ENCODE data around the gene CPXM1. TPM values are rescaled to one million over a fixed set of nuclear protein-coding genes. Genes with fewer than 3 reads are reported as not detected.

CPXM1 gene
- polyA plus RNA-seq, 1 donor (not counting 4 experiments of a cell fraction or from before 2014, with no cell fraction given) = not detected

- Histone ChIP-seq H4K20me1 (ENCODE audit: control insufficient read depth, extremely low read depth, insufficient read depth, low read length) (no peaks in the 10 kb centered on the region), H2AFZ (ENCODE audit: control insufficient read depth, low read length) (no peak overlapping the region), H3K27ac (ENCODE audit: control insufficient read depth, insufficient read depth, low read length) (no peak overlapping the region), H3K9me1 (ENCODE audit: control insufficient read depth, extremely low read depth, insufficient read depth, low read length) (no peaks in the 10 kb centered on the region), H3K79me2 (ENCODE audit: control insufficient read depth, insufficient read depth, low read length) (no peaks in the 10 kb centered on the region), H3K4me2 (ENCODE audit: control insufficient read depth, extremely low read depth, insufficient read depth, low read depth, low read length) (no peak overlapping the region), H3K9ac (ENCODE audit: control insufficient read depth, extremely low read depth, insufficient read depth, low read length) (no peak overlapping the region), H3K9me3 (ENCODE audit: control insufficient read depth, low read depth, low read length) (no peaks in the 10 kb centered on the region), H3K27me3 (ENCODE audit: control insufficient read depth, extremely low read depth, insufficient read depth, low read length) (peaks cover 55% of the 10 kb centered on the region), H3K4me3 (ENCODE audit: control insufficient read depth in 2 of 3, extremely low read depth in 1 of 3, insufficient read depth in 2 of 3, low read depth in 1 of 3, low read length in 3 of 3) (no peak overlapping the region), H3K4me1 (ENCODE audit: control insufficient read depth, extremely low read depth, insufficient read depth, low read length) (no peaks in the 10 kb centered on the region), H3K36me3 (ENCODE audit: control insufficient read depth in 2 of 2, extremely low read depth in 1 of 2, insufficient read depth in 2 of 2, low read length in 2 of 2) (no peaks in the 10 kb centered on the region)
- dilution Hi-C loops (cut with MboI; ENCODE audit: extremely low pct_ligation_motif_present, low sequenced_read_pairs) = no loop called here
- DNase-seq (ENCODE audit: low read depth, low spot score) (no peak), FAIRE-seq (no peak)
- TF ChIP-seq EZH2 (IDR thresholded peaks at IDR 0.05; ENCODE audit: low read length) = no peak
- no peak for TF ChIP-seq CTCF (optimal IDR thresholded peaks at IDR 0.05 in 1 of 3, IDR thresholded peaks at IDR 0.05 in 1 of 3, conservative IDR thresholded peaks at IDR 0.05 in 1 of 3; ENCODE audit: extremely low read depth in 1 of 3, insufficient read depth in 2 of 3, low read length in 3 of 3)
These were observed 21.6 kb upstream of the CPXM1 start for GRCh38 chr20:2822073-2822472.

GRCh38 chr20:2820896-2821869, 20.8 kb upstream of the CPXM1 start:
- dilution Hi-C loops (cut with MboI; ENCODE audit: extremely low pct_ligation_motif_present, low sequenced_read_pairs) = no loop called here
- Histone ChIP-seq H3K79me2 (ENCODE audit: control insufficient read depth, insufficient read depth, low read length) (no peaks in the 10 kb centered on the region), H2AFZ (ENCODE audit: control insufficient read depth, low read length) (no peak overlapping the region), H4K20me1 (ENCODE audit: control insufficient read depth, extremely low read depth, insufficient read depth, low read length) (no peaks in the 10 kb centered on the region), H3K9me3 (ENCODE audit: control insufficient read depth, low read depth, low read length) (no peaks in the 10 kb centered on the region), H3K27ac (ENCODE audit: control insufficient read depth, insufficient read depth, low read length) (no peak overlapping the region), H3K4me2 (ENCODE audit: control insufficient read depth, extremely low read depth, insufficient read depth, low read depth, low read length) (no peak overlapping the region), H3K4me3 (ENCODE audit: control insufficient read depth in 2 of 3, extremely low read depth in 1 of 3, insufficient read depth in 2 of 3, low read depth in 1 of 3, low read length in 3 of 3) (no peak overlapping the region), H3K36me3 (ENCODE audit: control insufficient read depth in 2 of 2, extremely low read depth in 1 of 2, insufficient read depth in 2 of 2, low read length in 2 of 2) (no peaks in the 10 kb centered on the region), H3K9me1 (ENCODE audit: control insufficient read depth, extremely low read depth, insufficient read depth, low read length) (no peaks in the 10 kb centered on the region), H3K4me1 (ENCODE audit: control insufficient read depth, extremely low read depth, insufficient read depth, low read length) (no peaks in the 10 kb centered on the region), H3K27me3 (ENCODE audit: control insufficient read depth, extremely low read depth, insufficient read depth, low read length) (peaks cover 51% of the 10 kb centered on the region), H3K9ac (ENCODE audit: control insufficient read depth, extremely low read depth, insufficient read depth, low read length) (no peak overlapping the region)
- DNase-seq (ENCODE audit: low read depth, low spot score) (no peak), FAIRE-seq (no peak)
- no peak for TF ChIP-seq CTCF (optimal IDR thresholded peaks at IDR 0.05 in 1 of 3, IDR thresholded peaks at IDR 0.05 in 1 of 3, conservative IDR thresholded peaks at IDR 0.05 in 1 of 3; ENCODE audit: extremely low read depth in 1 of 3, insufficient read depth in 2 of 3, low read length in 3 of 3)
- peak; percentile 94 for TF ChIP-seq EZH2 (IDR thresholded peaks at IDR 0.05; ENCODE audit: low read length)

Data from keratinocyte (primary cell).